ENCODE measurements around the gene HIC1. TPM values are rescaled to one million over a fixed set of nuclear protein-coding genes. Genes with fewer than 3 reads are reported as not detected.

Gene HIC1
- polyA plus RNA-seq, 1 donor (not counting 4 experiments of a cell fraction or from before 2014, with no cell fraction given): 0.64 TPM

GRCh38 chr17:2067048-2067561 lies 12.2 kb downstream of the HIC1 start:
- no peak overlapping the region for H3K4me2 ChIP-seq (ENCODE audit: control insufficient read depth, extremely low read depth, insufficient read depth, low read depth, low read length)
- H4K20me1 ChIP-seq (ENCODE audit: control insufficient read depth, extremely low read depth, insufficient read depth, low read length): no peaks in the 10 kb centered on the region
- peaks cover 3% of the 10 kb centered on the region for H3K4me1 ChIP-seq (ENCODE audit: control insufficient read depth, extremely low read depth, insufficient read depth, low read length)
- H3K4me3 ChIP-seq (ENCODE audit: control insufficient read depth in 2 of 3, extremely low read depth in 1 of 3, insufficient read depth in 2 of 3, low read depth in 1 of 3, low read length in 3 of 3): no peak overlapping the region
- DNase-seq (ENCODE audit: low read depth, low spot score) (no peak), FAIRE-seq (no peak)
- no peaks in the 10 kb centered on the region for H3K9me1 ChIP-seq (ENCODE audit: control insufficient read depth, extremely low read depth, insufficient read depth, low read length)
- H3K9ac ChIP-seq (ENCODE audit: control insufficient read depth, extremely low read depth, insufficient read depth, low read length): no peak overlapping the region
- TF ChIP-seq CTCF (optimal IDR thresholded peaks at IDR 0.05 in 1 of 3, IDR thresholded peaks at IDR 0.05 in 1 of 3, conservative IDR thresholded peaks at IDR 0.05 in 1 of 3; ENCODE audit: extremely low read depth in 1 of 3, insufficient read depth in 2 of 3, low read length in 3 of 3) (no peak), EZH2 (IDR thresholded peaks at IDR 0.05; ENCODE audit: low read length) (no peak)
- no peaks in the 10 kb centered on the region for H3K79me2 ChIP-seq (ENCODE audit: control insufficient read depth, insufficient read depth, low read length)
- H3K27me3 ChIP-seq (ENCODE audit: control insufficient read depth, extremely low read depth, insufficient read depth, low read length): no peaks in the 10 kb centered on the region
- H3K27ac ChIP-seq (ENCODE audit: control insufficient read depth, insufficient read depth, low read length): no peak overlapping the region
- no peaks in the 10 kb centered on the region for H3K9me3 ChIP-seq (ENCODE audit: control insufficient read depth, low read depth, low read length)
- dilution Hi-C loops (cut with MboI; ENCODE audit: extremely low pct_ligation_motif_present, low sequenced_read_pairs): no loop called here
- peaks cover 24 to 32% of the 10 kb centered on the region in 2 experiments for H3K36me3 ChIP-seq (ENCODE audit: control insufficient read depth in 2 of 2, extremely low read depth in 1 of 2, insufficient read depth in 2 of 2, low read length in 2 of 2)
- H2AFZ ChIP-seq (ENCODE audit: control insufficient read depth, low read length): no peak overlapping the region

- Histone ChIP-seq H4K20me1 (ENCODE audit: control insufficient read depth, extremely low read depth, insufficient read depth, low read length) (no peaks in the 10 kb centered on the region), H3K4me3 (ENCODE audit: control insufficient read depth in 2 of 3, extremely low read depth in 1 of 3, insufficient read depth in 2 of 3, low read depth in 1 of 3, low read length in 3 of 3) (no peak overlapping the region), H3K27ac (ENCODE audit: control insufficient read depth, insufficient read depth, low read length) (no peak overlapping the region), H3K9ac (ENCODE audit: control insufficient read depth, extremely low read depth, insufficient read depth, low read length) (no peak overlapping the region), H3K9me1 (ENCODE audit: control insufficient read depth, extremely low read depth, insufficient read depth, low read length) (no peaks in the 10 kb centered on the region), H3K36me3 (ENCODE audit: control insufficient read depth in 2 of 2, extremely low read depth in 1 of 2, insufficient read depth in 2 of 2, low read length in 2 of 2) (peaks cover 24 to 32% of the 10 kb centered on the region in 2 experiments), H3K27me3 (ENCODE audit: control insufficient read depth, extremely low read depth, insufficient read depth, low read length) (no peaks in the 10 kb centered on the region), H3K4me2 (ENCODE audit: control insufficient read depth, extremely low read depth, insufficient read depth, low read depth, low read length) (no peak overlapping the region), H2AFZ (ENCODE audit: control insufficient read depth, low read length) (no peak overlapping the region), H3K9me3 (ENCODE audit: control insufficient read depth, low read depth, low read length) (no peaks in the 10 kb centered on the region), H3K79me2 (ENCODE audit: control insufficient read depth, insufficient read depth, low read length) (no peaks in the 10 kb centered on the region), H3K4me1 (ENCODE audit: control insufficient read depth, extremely low read depth, insufficient read depth, low read length) (peaks cover 3% of the 10 kb centered on the region)
- DNase-seq (ENCODE audit: low read depth, low spot score) (no peak), FAIRE-seq (no peak)
- dilution Hi-C loops (cut with MboI; ENCODE audit: extremely low pct_ligation_motif_present, low sequenced_read_pairs): no loop called here
- TF ChIP-seq CTCF (optimal IDR thresholded peaks at IDR 0.05 in 1 of 3, IDR thresholded peaks at IDR 0.05 in 1 of 3, conservative IDR thresholded peaks at IDR 0.05 in 1 of 3; ENCODE audit: extremely low read depth in 1 of 3, insufficient read depth in 2 of 3, low read length in 3 of 3): no peak
- TF ChIP-seq EZH2 (IDR thresholded peaks at IDR 0.05; ENCODE audit: low read length): no peak
Measured at GRCh38 chr17:2067608-2068024, 12.7 kb downstream of the HIC1 start.
